Loucy (cell line): Measurements from ENCODE around the gene SLC31A1.

Experiments
- EZH2phosphoT487 ChIP-seq: fragments of 200-600 bp; IDR thresholded peaks from 2 replicates; pipeline ENCODE4 v1.6.1; 2018; ENCODE audit warnings: antibody characterized with exemption, mild to moderate bottlenecking, moderate library complexity, borderline replicate concordance
- TF ChIP-seq, protein P1 (sequence below): fragments of 200-600 bp; sonication (generic); conservative IDR thresholded peaks from 2 replicates; pipeline ENCODE4 v1.5.1; 2014; ENCODE audit warnings: mild to moderate bottlenecking, antibody characterized with exemption, low read length

GRCh38 chr9:113293285-113293878, 72.0 kb downstream of the SLC31A1 start:
- TF ChIP-seq, protein P1, sequence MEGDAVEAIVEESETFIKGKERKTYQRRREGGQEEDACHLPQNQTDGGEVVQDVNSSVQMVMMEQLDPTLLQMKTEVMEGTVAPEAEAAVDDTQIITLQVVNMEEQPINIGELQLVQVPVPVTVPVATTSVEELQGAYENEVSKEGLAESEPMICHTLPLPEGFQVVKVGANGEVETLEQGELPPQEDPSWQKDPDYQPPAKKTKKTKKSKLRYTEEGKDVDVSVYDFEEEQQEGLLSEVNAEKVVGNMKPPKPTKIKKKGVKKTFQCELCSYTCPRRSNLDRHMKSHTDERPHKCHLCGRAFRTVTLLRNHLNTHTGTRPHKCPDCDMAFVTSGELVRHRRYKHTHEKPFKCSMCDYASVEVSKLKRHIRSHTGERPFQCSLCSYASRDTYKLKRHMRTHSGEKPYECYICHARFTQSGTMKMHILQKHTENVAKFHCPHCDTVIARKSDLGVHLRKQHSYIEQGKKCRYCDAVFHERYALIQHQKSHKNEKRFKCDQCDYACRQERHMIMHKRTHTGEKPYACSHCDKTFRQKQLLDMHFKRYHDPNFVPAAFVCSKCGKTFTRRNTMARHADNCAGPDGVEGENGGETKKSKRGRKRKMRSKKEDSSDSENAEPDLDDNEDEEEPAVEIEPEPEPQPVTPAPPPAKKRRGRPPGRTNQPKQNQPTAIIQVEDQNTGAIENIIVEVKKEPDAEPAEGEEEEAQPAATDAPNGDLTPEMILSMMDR, result no peak
- no peak for TF ChIP-seq EZH2phosphoT487
